Duodenal mucosa (tissue), 2 donors: ENCODE data around the gene CMYA5.

Experiments used
- H3K27ac ChIP-seq: one replicate; pipeline ENCODE4 v1.7.0; 2013; ENCODE audit warnings: low read depth, low read length
- H3K27me3 ChIP-seq, 2 donors: one replicate each; pipeline ENCODE4 v1.7.0; 2013; ENCODE audit warnings: low read length in 2 of 2, control low read depth in 1 of 2; ENCODE audit not compliant: insufficient read depth in 2 of 2, control insufficient read depth in 1 of 2
- H3K36me3 ChIP-seq, 2 donors: one replicate each; pipeline ENCODE4 v1.7.0; 2013; ENCODE audit warnings: low read length in 2 of 2, control low read depth in 1 of 2; ENCODE audit not compliant: insufficient read depth in 2 of 2, control insufficient read depth in 1 of 2
- H3K4me1 ChIP-seq, 2 donors: one replicate each; pipeline ENCODE4 v1.7.0; 2013; ENCODE audit warnings: low read length in 2 of 2, control low read depth in 1 of 2; ENCODE audit not compliant: insufficient read depth in 2 of 2, control insufficient read depth in 1 of 2
- H3K4me3 ChIP-seq, 2 donors: one replicate each; pipeline ENCODE4 v1.7.0; 2013; ENCODE audit warnings: low read length in 2 of 2, low read depth in 1 of 2
- H3K9ac ChIP-seq, 2 donors: one replicate each; pipeline ENCODE4 v1.7.0; 2013; ENCODE audit warnings: low read length in 2 of 2, low read depth in 1 of 2
- H3K9me3 ChIP-seq, 2 donors: one replicate each; pipeline ENCODE4 v1.7.0; 2013; ENCODE audit warnings: low read length in 2 of 2, control low read depth in 1 of 2; ENCODE audit not compliant: control insufficient read depth in 1 of 2

CMYA5 gene

DNA sequence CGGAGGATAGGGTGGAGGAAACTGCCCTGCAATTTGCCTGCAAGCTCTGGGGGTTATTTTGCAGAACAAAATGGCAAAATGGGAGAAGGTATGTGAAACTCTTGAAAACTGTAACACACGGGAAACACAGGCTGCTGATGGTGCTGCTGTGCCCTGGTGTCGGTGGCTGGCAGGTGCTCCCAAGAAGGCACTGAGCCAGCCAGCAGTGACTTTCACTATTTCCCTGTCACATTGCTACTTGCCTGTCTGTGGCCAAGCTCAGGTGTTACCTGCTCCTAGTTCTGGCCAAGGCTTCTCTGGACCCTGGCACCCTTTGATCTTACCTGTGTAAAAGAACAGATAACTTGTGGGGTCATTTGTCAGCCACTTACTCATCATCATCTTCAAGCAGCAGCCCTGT, 102.2 kb downstream of the CMYA5 start:
- Histone ChIP-seq H3K4me1 (peaks cover 7 to 11% of the 10 kb centered on the region in 2 donors), H3K27me3 (no peaks in the 10 kb centered on the region), H3K4me3 (peak overlapping the region in 1 of 2 donors; percentile 36), H3K36me3 (no peaks in the 10 kb centered on the region), H3K27ac (no peak overlapping the region), H3K9me3 (no peaks in the 10 kb centered on the region), H3K9ac (no peak overlapping the region)

DNA sequence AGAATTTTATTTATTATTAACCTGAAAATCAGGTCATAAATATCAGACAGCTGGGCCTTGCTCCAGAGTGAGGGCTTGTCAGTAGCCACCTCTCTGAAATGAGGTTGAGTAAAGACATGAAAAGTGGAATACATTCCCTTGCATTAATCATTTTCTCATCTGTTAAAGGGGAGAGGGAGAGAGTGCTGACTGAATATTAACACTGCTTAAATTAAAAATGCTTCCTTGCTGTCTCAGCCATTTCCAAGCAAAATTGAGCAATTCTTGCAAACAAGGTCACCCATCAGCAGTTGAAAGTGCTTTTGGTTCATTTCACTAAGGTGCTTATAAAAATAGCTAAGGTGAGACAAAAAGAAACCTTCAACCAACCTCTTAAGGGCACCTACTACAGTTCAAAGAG, 102.8 kb downstream of the CMYA5 start:
- Histone ChIP-seq H3K4me1 (peaks cover 7 to 11% of the 10 kb centered on the region in 2 donors), H3K36me3 (no peaks in the 10 kb centered on the region), H3K9me3 (no peaks in the 10 kb centered on the region), H3K27me3 (no peaks in the 10 kb centered on the region), H3K9ac (no peak overlapping the region), H3K4me3 (no peak overlapping the region), H3K27ac (no peak overlapping the region)

GRCh38 chr5:79793304-79793703, 103.7 kb downstream of the CMYA5 start:
- Histone ChIP-seq H3K36me3 (no peaks in the 10 kb centered on the region), H3K9ac (no peak overlapping the region), H3K9me3 (no peaks in the 10 kb centered on the region), H3K27ac (no peak overlapping the region), H3K27me3 (no peaks in the 10 kb centered on the region), H3K4me1 (peaks cover 7 to 11% of the 10 kb centered on the region in 2 donors), H3K4me3 (no peak overlapping the region)

- H3K4me3 ChIP-seq, result no peak overlapping the region
- H3K36me3 ChIP-seq, result no peaks in the 10 kb centered on the region
- H3K27ac ChIP-seq, result no peak overlapping the region
- no peaks in the 10 kb centered on the region for H3K27me3 ChIP-seq
- peaks cover 7 to 11% of the 10 kb centered on the region in 2 donors for H3K4me1 ChIP-seq
- no peak overlapping the region for H3K9ac ChIP-seq
- H3K9me3 ChIP-seq, result no peaks in the 10 kb centered on the region
These were observed 104.1 kb downstream of the CMYA5 start for GRCh38 chr5:79793722-79794121.

DNA sequence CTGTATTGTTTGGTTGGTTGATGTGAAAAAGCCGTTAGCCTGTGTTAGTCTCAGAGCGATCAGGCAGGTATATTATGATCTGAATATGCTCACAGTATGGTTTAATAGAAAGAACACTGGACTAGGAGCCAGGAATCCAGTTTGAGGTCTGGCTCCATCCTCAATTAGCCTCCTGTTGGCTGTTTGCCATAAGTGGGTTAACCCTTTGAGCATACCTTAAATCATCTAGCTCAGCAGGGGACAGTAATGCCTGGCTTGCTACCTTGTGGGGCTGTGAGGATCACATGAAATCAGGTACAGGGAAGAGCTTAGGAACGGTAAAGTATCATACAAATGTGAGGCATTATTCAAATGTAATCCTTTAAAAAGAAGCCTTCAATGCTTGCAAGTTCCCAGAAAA, 104.7 kb downstream of the CMYA5 start:
- H3K27ac ChIP-seq, result no peak overlapping the region
- no peaks in the 10 kb centered on the region for H3K36me3 ChIP-seq
- no peaks in the 10 kb centered on the region for H3K27me3 ChIP-seq
- H3K9me3 ChIP-seq, result no peaks in the 10 kb centered on the region
- H3K9ac ChIP-seq, result no peak overlapping the region
- H3K4me1 ChIP-seq, result peaks cover 7 to 11% of the 10 kb centered on the region in 2 donors
- H3K4me3 ChIP-seq, result no peak overlapping the region

DNA sequence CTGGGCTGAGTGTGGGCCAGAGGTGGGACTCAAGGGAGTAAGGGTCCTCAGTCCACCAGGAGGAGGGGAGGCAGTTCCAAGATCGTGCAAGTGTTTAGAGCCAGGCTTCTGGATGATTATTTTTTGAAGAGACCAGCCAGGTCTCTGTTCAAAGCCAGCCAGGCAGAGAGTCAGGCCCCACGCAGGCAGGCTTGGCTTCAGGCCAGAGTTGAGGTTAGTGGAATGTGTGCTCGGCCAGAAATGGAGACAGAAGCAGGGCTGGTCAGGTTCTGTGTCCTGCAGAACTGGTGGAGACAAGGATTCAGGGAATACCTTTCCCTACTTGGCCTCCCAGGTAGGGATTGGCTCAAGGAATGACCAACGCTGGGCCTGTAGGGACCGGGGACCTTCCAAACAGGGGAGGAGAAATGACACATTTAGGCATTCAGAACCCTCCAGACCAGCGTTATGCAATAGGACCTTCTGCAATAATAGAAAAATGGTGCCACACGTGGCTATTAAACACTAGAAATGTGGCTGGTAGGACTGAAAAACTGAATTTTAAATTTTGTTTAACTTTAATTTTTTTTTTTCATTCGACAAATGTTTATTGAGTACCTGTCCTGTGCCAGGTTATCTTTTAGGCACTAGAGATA, 106.2 kb downstream of the CMYA5 start:
- H3K36me3 ChIP-seq, result no peaks in the 10 kb centered on the region
- H3K4me1 ChIP-seq, result peaks cover 7 to 13% of the 10 kb centered on the region in 2 donors
- no peak overlapping the region for H3K27ac ChIP-seq

DNA sequence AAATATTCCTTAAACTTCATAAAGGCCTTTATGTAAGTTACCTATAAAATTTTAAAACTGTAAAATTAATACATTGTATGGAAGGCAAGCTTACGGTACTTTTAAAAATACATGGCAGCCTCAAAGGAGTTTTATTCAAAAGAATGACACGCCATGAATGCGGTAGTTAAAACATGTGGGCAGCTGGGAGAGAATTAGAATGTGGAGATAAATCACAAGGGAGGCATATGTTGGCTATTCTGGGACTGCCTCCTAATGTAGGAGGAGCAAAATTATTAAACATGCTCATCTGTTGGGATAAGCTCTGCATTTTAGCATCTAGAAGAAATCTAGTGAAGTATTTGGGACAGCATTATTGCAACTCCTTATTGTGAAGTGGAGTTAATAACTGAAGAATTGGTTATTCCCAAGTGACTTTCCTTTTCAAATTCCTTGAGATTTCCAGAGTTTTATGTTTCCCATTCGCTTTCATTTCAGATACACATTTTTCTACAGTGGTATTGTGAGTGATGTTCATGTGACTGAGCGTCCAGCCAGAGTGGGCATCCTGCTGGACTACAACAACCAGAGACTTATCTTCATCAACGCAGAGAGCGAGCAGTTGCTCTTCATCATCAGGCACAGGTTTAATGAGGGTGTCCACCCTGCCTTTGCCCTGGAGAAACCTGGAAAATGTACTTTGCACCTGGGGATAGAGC, 109.4 kb downstream of the CMYA5 start:
- Histone ChIP-seq H3K27me3 (no peaks in the 10 kb centered on the region), H3K27ac (no peak overlapping the region), H3K4me1 (peaks cover 3 to 7% of the 10 kb centered on the region in 2 donors), H3K36me3 (no peaks in the 10 kb centered on the region), H3K4me3 (no peak overlapping the region), H3K9me3 (no peaks in the 10 kb centered on the region), H3K9ac (no peak overlapping the region)

More for the DNA sequence above, 106.2 kb downstream of the CMYA5 start:
- no peaks in the 10 kb centered on the region for H3K27me3 ChIP-seq
- H3K9me3 ChIP-seq, result no peaks in the 10 kb centered on the region
- no peak overlapping the region for H3K9ac ChIP-seq
- H3K4me3 ChIP-seq, result no peak overlapping the region

DNA sequence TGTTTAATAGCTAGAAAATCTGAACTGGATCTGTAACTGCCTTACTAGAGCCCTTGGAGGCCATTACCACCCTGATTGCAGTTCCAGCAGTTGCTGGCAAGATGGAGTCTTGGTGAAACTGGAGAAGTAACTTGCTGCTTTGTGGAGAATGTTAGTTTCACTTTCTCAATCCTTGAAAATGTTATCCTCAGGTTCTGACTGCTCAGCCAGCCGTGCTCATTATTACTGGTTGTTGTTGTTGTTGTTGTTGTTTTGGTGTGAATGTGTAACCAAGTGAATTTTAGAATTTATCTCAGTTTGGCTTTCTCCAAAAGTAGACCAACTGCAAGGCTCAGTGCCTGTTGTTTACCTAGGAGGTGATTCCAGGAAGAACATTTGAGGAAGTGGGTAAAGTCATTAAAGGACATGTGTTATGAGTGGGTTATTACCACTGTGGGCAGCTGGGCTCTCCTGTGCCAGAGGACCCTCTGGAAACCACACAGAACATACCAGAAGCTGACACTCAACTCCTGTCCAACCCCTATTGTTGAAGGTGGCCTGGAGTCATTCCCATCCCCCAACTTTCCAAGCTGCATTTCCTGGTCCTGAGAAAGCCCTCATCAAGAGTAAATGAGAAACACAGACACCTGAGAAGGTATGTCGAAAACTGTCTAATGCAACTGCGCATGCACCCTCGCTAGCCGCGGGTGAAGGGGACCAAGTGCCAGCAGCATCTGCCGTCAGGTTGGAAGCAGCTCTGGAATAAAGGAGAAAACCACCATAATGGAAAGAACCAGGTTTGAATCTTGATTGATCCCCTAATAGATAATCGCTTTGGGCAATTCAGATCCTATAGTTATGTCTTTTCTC, 111.6 kb downstream of the CMYA5 start:
- H3K27ac ChIP-seq, result no peak overlapping the region
- H3K9ac ChIP-seq, result no peak overlapping the region
- peak overlapping the region in 1 of 2 donors; percentile 13 for H3K4me3 ChIP-seq
- H3K9me3 ChIP-seq, result no peaks in the 10 kb centered on the region
- peaks cover 3 to 7% of the 10 kb centered on the region in 2 donors for H3K4me1 ChIP-seq
- H3K27me3 ChIP-seq, result no peaks in the 10 kb centered on the region
- H3K36me3 ChIP-seq, result no peaks in the 10 kb centered on the region

DNA sequence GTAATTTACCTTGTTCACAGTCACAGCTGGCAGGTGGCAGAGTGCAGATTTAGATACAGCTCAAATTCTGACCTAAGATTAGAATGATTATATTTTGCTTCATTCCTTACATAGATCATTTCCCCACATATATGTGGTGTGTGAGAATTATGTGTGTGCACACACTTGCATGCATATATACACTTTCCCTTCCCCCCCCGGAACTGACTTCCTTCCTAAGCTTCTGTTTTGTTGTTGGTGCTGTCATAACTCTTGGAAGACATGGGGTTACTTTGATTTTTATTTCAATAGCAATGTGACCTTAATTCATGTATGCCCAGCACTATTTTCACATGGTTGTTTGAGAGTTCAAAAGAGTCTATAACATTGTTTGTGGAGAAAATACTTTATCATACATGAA, 112.8 kb downstream of the CMYA5 start:
- H3K27me3 ChIP-seq, result no peaks in the 10 kb centered on the region
- H3K36me3 ChIP-seq, result no peaks in the 10 kb centered on the region
- no peaks in the 10 kb centered on the region for H3K9me3 ChIP-seq
- no peak overlapping the region for H3K9ac ChIP-seq
- peaks cover 3 to 7% of the 10 kb centered on the region in 2 donors for H3K4me1 ChIP-seq
- H3K4me3 ChIP-seq, result no peak overlapping the region
- no peak overlapping the region for H3K27ac ChIP-seq

- H3K9me3 ChIP-seq, result no peaks in the 10 kb centered on the region
- no peak overlapping the region for H3K4me3 ChIP-seq
- no peaks in the 10 kb centered on the region for H3K36me3 ChIP-seq
- H3K4me1 ChIP-seq, result peaks cover 3 to 7% of the 10 kb centered on the region in 2 donors
- no peaks in the 10 kb centered on the region for H3K27me3 ChIP-seq
- H3K27ac ChIP-seq, result no peak overlapping the region
- no peak overlapping the region for H3K9ac ChIP-seq
These were observed 113.4 kb downstream of the CMYA5 start for GRCh38 chr5:79803007-79803406.
